Transverse colon (tissue), 4 donors: ENCODE results near the gene LRRC10B. TPM values are rescaled to one million over a fixed set of nuclear protein-coding genes. Genes with fewer than 3 reads are reported as not detected.

ENCODE experiments used
- DNase-seq: peaks from one replicate; pipeline ENCODE4 v3.0.0-alpha.2; 2019
- H3K27ac ChIP-seq, 4 donors: fragments of 200-600 bp; sonication (generic); 2 replicates each; pipeline ENCODE4 v1.5.1; 2016 to 2018; ENCODE audit warnings: inconsistent platforms in 4 of 4
- H3K27me3 ChIP-seq: fragments of 200-600 bp; sonication (generic); 2 replicates; pipeline ENCODE4 v1.5.1; 2017; ENCODE audit warnings: inconsistent platforms
- H3K36me3 ChIP-seq, 4 donors: fragments of 200-600 bp; sonication (generic); 2 replicates each; pipeline ENCODE4 v1.5.1; 2017 to 2019; ENCODE audit warnings: inconsistent platforms in 4 of 4
- H3K4me1 ChIP-seq, 4 donors: fragments of 200-600 bp; sonication (generic); 2 replicates each; pipeline ENCODE4 v1.5.1; 2017 to 2020; ENCODE audit warnings: inconsistent platforms in 4 of 4
- H3K4me3 ChIP-seq, 4 donors: fragments of 200-600 bp; sonication (generic); 1 replicate in 1 of 4; 2 replicates in 3 of 4; pipeline versions ENCODE4 v1.5.1 to v1.6.1; 2017 to 2019; ENCODE audit warnings: inconsistent platforms in 4 of 4
- H3K9me3 ChIP-seq, 2 donors: fragments of 200-600 bp; sonication (generic); 2 replicates each; pipeline ENCODE4 v1.5.1; 2017 to 2019; ENCODE audit warnings: inconsistent platforms in 2 of 2
- CTCF ChIP-seq, 5 experiments: fragments of 200-600 bp in 3 of 5; fragments of 450-650 bp in 2 of 5; sonication (generic) in 3 of 5; IDR thresholded peaks; 1 replicate in 2 of 5; 2 replicates in 3 of 5; pipeline ENCODE4 v1.5.1; 2016 to 2017; ENCODE audit warnings: antibody characterized with exemption in 5 of 5, inconsistent platforms in 3 of 5, mild to moderate bottlenecking in 2 of 5, moderate library complexity in 1 of 5
- EP300 ChIP-seq: sonication (generic); formaldehyde crosslinking; IDR thresholded peaks from one replicate; pipeline ENCODE4 v1.6.1; 2017; ENCODE audit warnings: antibody characterized with exemption, low read depth
- POLR2A ChIP-seq: fragments of 450-650 bp; IDR thresholded peaks from one replicate; pipeline ENCODE4 v1.6.1; 2016; ENCODE audit warnings: antibody characterized with exemption, mild to moderate bottlenecking, moderate library complexity
- POLR2AphosphoS5 ChIP-seq, 3 donors: sonication (generic); formaldehyde crosslinking; IDR thresholded peaks; one replicate each; pipeline ENCODE4 v1.6.1; 2016; ENCODE audit warnings: antibody characterized with exemption in 3 of 3
- WGBS, 2 donors: methylation state at CpG; one replicate each; pipeline ENCODE4 v1.1.5; 2018; ENCODE audit warnings: low coverage in 1 of 2; 5-methylcytosine and 5-hydroxymethylcytosine counted together
- in situ Hi-C, 4 donors: fragments of 200-750 bp; cut with MboI; loops; one replicate each; pipeline versions ENCODE4 v1.15.0 to v1.15.1; 2017; ENCODE audit warnings: low sequenced_read_pairs in 3 of 4, low pct_ligation_motif_present in 1 of 4, low pct_unique_long_range_greater_than_20kb in 1 of 4
- intact Hi-C: fragments of 100-400 bp; cut with DNase I; formaldehyde crosslinking; loops from one replicate; pipeline ENCODE4 v1.15.1; 2023; ENCODE audit warnings: low total_unique reads
- total RNA-seq, 4 donors: library from RNA; depleted of rRNA; stranded (reverse); fragments of >200 nt; gene quantifications; one replicate each; pipeline ENCODE4 v1.1.0, GENCODE V29; 2016

The LRRC10B gene
- total RNA-seq, 4 donors from 2014 or later = 0.32 to 1.1 (median 0.60) TPM; not detected in 1

GRCh38 chr11:61510166-61510919, 1.8 kb downstream of the LRRC10B start:
- intact Hi-C loops = no loop called here
- peaks cover 43% of the 10 kb centered on the region for H3K27me3 ChIP-seq
- TF ChIP-seq POLR2A (no peak), CTCF (IDR thresholded peaks at IDR 0.05) (no peak), EP300 (no peak), POLR2AphosphoS5 (IDR thresholded peaks at IDR 0.05) (no peak)
- no peak overlapping the region for H3K4me3 ChIP-seq
- peaks cover 14 to 22% (median 20%) of the 10 kb centered on the region in 4 donors for H3K4me1 ChIP-seq
- no peaks in the 10 kb centered on the region for H3K9me3 ChIP-seq
- no peak for DNase-seq
- 82% methylated on average over 16 of the region's 16 CpGs; no CpG with 5 or more reads in 1 of the 2 donors for WGBS, 2 donors
- no peaks in the 10 kb centered on the region for H3K36me3 ChIP-seq
- in situ Hi-C loops = no loop called here
- peak overlapping the region in 3 of 4 donors; percentile 55 to 78 (median 75) for H3K27ac ChIP-seq

- H3K4me1 ChIP-seq = peaks cover 14 to 22% (median 20%) of the 10 kb centered on the region in 4 donors
- no peak overlapping the region for H3K4me3 ChIP-seq
- no peak for TF ChIP-seq EP300
- no peak for TF ChIP-seq CTCF (IDR thresholded peaks at IDR 0.05)
- no peak for TF ChIP-seq POLR2A
- no peak for TF ChIP-seq POLR2AphosphoS5 (IDR thresholded peaks at IDR 0.05)
- intact Hi-C loops = no loop called here
- WGBS, 2 donors = 73 to 81% methylated on average over 6 to 14 of the region's 14 CpGs
- no peak for DNase-seq
- in situ Hi-C loops = no loop called here
- peaks cover 43% of the 10 kb centered on the region for H3K27me3 ChIP-seq
- no peaks in the 10 kb centered on the region for H3K9me3 ChIP-seq
- H3K36me3 ChIP-seq = no peaks in the 10 kb centered on the region
- H3K27ac ChIP-seq = peak overlapping the region in 3 of 4 donors; percentile 55 to 78 (median 75)
Measured at GRCh38 chr11:61510974-61511373, 2.4 kb downstream of the LRRC10B start.

- no peaks in the 10 kb centered on the region for H3K36me3 ChIP-seq
- H3K9me3 ChIP-seq = no peaks in the 10 kb centered on the region
- intact Hi-C loops (no loop called here), in situ Hi-C loops (no loop called here)
- peaks cover 43% of the 10 kb centered on the region for H3K27me3 ChIP-seq
- H3K4me3 ChIP-seq = no peak overlapping the region
- peak overlapping the region in 3 of 4 donors; percentile 10 to 78 (median 75) for H3K27ac ChIP-seq
- 20 to 41% methylated on average over 1 to 3 of the region's 3 CpGs for WGBS, 2 donors
- peaks cover 16 to 22% (median 21%) of the 10 kb centered on the region in 4 donors for H3K4me1 ChIP-seq
- DNase-seq = no peak
- TF ChIP-seq CTCF (IDR thresholded peaks at IDR 0.05) = no peak
- no peak for TF ChIP-seq POLR2AphosphoS5 (IDR thresholded peaks at IDR 0.05)
- TF ChIP-seq EP300 = no peak
- TF ChIP-seq POLR2A = no peak
Measured at GRCh38 chr11:61511383-61511782, 2.8 kb downstream of the LRRC10B start.

- H3K27me3 ChIP-seq = peaks cover 39% of the 10 kb centered on the region
- H3K9me3 ChIP-seq = no peaks in the 10 kb centered on the region
- TF ChIP-seq EP300 (no peak), POLR2AphosphoS5 (IDR thresholded peaks at IDR 0.05) (no peak), CTCF (IDR thresholded peaks at IDR 0.05) (no peak)
- H3K36me3 ChIP-seq = no peaks in the 10 kb centered on the region
- DNase-seq = no peak
- 53 to 57% methylated on average over 3 to 4 of the region's 4 CpGs for WGBS, 2 donors
- in situ Hi-C loops (no loop called here), intact Hi-C loops (no loop called here)
- peaks cover 18 to 31% (median 25%) of the 10 kb centered on the region in 4 donors for H3K4me1 ChIP-seq
- peak overlapping the region in 1 of 4 donors; percentile 37 for H3K27ac ChIP-seq
- no peak overlapping the region for H3K4me3 ChIP-seq
Measured at GRCh38 chr11:61512435-61512834, 3.9 kb downstream of the LRRC10B start.
